ENCODE data around the gene ZNF692.
"Not testable (repeated sequence)": the region's sequence is repeated elsewhere in the genome, so short reads cannot be mapped to it uniquely, and the experiment has no call there.

ZNF692 gene

GRCh38 chr1:248807067-248807737, 51.7 kb downstream of the ZNF692 start:
- peak; percentile 42 for DNase-seq (ENCODE audit: low read depth)

- no peak for DNase-seq (ENCODE audit: low read depth)
Observed at GRCh38 chr1:248805876-248806275, 53.0 kb downstream of the ZNF692 start.

GRCh38 chr1:248804771-248805681, 53.9 kb downstream of the ZNF692 start:
- no peak for DNase-seq (ENCODE audit: low read depth)

GRCh38 chr1:248803501-248803900, 55.4 kb downstream of the ZNF692 start:
- DNase-seq (ENCODE audit: low read depth), result not testable (repeated sequence)

- DNase-seq (ENCODE audit: low read depth), result no peak
Observed at GRCh38 chr1:248802454-248802853, 56.4 kb downstream of the ZNF692 start.

- DNase-seq (ENCODE audit: low read depth), result no peak
Observed at GRCh38 chr1:248800459-248800858, 58.4 kb downstream of the ZNF692 start.

All from activated T-cell treated with anti-CD3 and anti-CD28 coated beads for 48 hours (primary cell).